Endothelial cell of umbilical vein (primary cell): ENCODE data around the gene SGMS2. TPM values are rescaled to one million over a fixed set of nuclear protein-coding genes. Genes with fewer than 3 reads are reported as not detected.

Source experiments
- BruUV-seq: library from RNA; stranded (reverse); fragments of 400-500 nt; replicated peaks from 2 replicates; lab custom pipeline; 2021; lab: Mats Ljungman, UMichigan
- CTCF ChIA-PET: fragments of 300-600, 350-600 bp; sonication (Branson Sonifier 250); formaldehyde crosslinking; loops from one replicate; lab custom pipeline; 2021; ENCODE audit warnings: antibody characterized with exemption, inconsistent platforms; lab: Charles Lee
- POLR2A ChIA-PET: fragments of 300-600, 350-600 bp; sonication (Branson Sonifier 250); formaldehyde crosslinking; loops from one replicate; lab custom pipeline; 2021; ENCODE audit warnings: antibody characterized with exemption, inconsistent platforms; lab: Charles Lee
- DNase-seq: peaks from one replicate; pipeline ENCODE4 v3.0.0-alpha.2; 2011; ENCODE audit warnings: low read depth, low spot score
- FAIRE-seq: peaks from 2 replicates; lab custom pipeline; 2011; peaks lifted over from hg19 to GRCh38; lab: Jason Lieb, UNC
- H2AFZ ChIP-seq: 2 replicates; pipeline ENCODE4 v1.6.0; 2012; ENCODE audit warnings: low read depth, low read length, control low read depth, inconsistent platforms
- H3K27ac ChIP-seq: 2 replicates; pipeline ENCODE4 v1.5.1; 2011; ENCODE audit warnings: low read depth, mild to moderate bottlenecking, control low read depth, low read length, moderate library complexity; ENCODE audit not compliant: insufficient read depth
- H3K27me3 ChIP-seq, 2 experiments: 2 replicates each; pipeline versions ENCODE4 v1.6.0 to v1.6.1; 2011; ENCODE audit warnings: low read length in 2 of 2, mixed read lengths in 1 of 2; ENCODE audit not compliant: control insufficient read depth in 2 of 2, insufficient read depth in 2 of 2
- H3K36me3 ChIP-seq, 2 experiments: 2 replicates in 1 of 2; 3 replicates in 1 of 2; pipeline ENCODE4 v1.5.1; 2011; ENCODE audit warnings: low read length in 2 of 2, mild to moderate bottlenecking in 1 of 2, moderate library complexity in 1 of 2; ENCODE audit not compliant: control insufficient read depth in 2 of 2, insufficient read depth in 2 of 2; ENCODE audit errors: extremely low read depth in 1 of 2
- H3K4me1 ChIP-seq: 3 replicates; pipeline ENCODE4 v1.5.1; 2011; ENCODE audit warnings: mild to moderate bottlenecking, low read length; ENCODE audit not compliant: control insufficient read depth, insufficient read depth; ENCODE audit errors: extremely low read depth
- H3K4me2 ChIP-seq: 2 replicates; pipeline ENCODE4 v1.6.1; 2011; ENCODE audit warnings: low read length, control low read depth, mixed read lengths; ENCODE audit not compliant: insufficient read depth
- H3K4me3 ChIP-seq, 3 experiments: fragments of 200-600 bp in 1 of 3; sonication (generic), shearing (Covaris generic) in 1 of 3; replicated peaks in 1 of 3; 2 replicates each; pipeline ENCODE4 v1.5.1; 2011 to 2016; ENCODE audit warnings: control low read depth in 3 of 3, low read length in 3 of 3, mild to moderate bottlenecking in 2 of 3, inconsistent platforms in 1 of 3, low read depth in 1 of 3, moderate library complexity in 1 of 3; ENCODE audit not compliant: insufficient read depth in 1 of 3
- H3K79me2 ChIP-seq: 2 replicates; pipeline ENCODE4 v1.6.0; 2012; ENCODE audit warnings: low read length, inconsistent platforms; ENCODE audit not compliant: control insufficient read depth, insufficient read depth
- H3K9ac ChIP-seq: replicated peaks from 2 replicates; pipeline ENCODE3; 2011; ENCODE audit warnings: low read length, control low read depth; ENCODE audit not compliant: insufficient read depth; ENCODE audit errors: extremely low read depth
- H3K9me1 ChIP-seq: replicated peaks from 3 replicates; pipeline ENCODE4 v1.6.0; 2011; ENCODE audit warnings: mild to moderate bottlenecking, low read length; ENCODE audit not compliant: control insufficient read depth, insufficient read depth; ENCODE audit errors: extremely low read depth
- H3K9me3 ChIP-seq: replicated peaks from 2 replicates; pipeline ENCODE4 v1.5.1; 2012; ENCODE audit warnings: low read length, inconsistent platforms; ENCODE audit not compliant: control insufficient read depth, insufficient read depth
- H4K20me1 ChIP-seq: replicated peaks from 2 replicates; pipeline ENCODE3; 2011; ENCODE audit warnings: mild to moderate bottlenecking, low read length; ENCODE audit not compliant: control insufficient read depth, insufficient read depth; ENCODE audit errors: extremely low read depth
- EZH2 ChIP-seq: IDR thresholded peaks from 2 replicates; pipeline ENCODE4 v1.6.1; 2012; ENCODE audit warnings: borderline replicate concordance, low read depth, mild to moderate bottlenecking, moderate library complexity, low read length, inconsistent platforms; ENCODE audit not compliant: severe bottlenecking
- FOS ChIP-seq: IDR thresholded peaks from 2 replicates; pipeline ENCODE4 v1.6.1; 2011; ENCODE audit warnings: mild to moderate bottlenecking, low read length, moderate library complexity, borderline replicate concordance; ENCODE audit not compliant: insufficient read depth
- GATA2 ChIP-seq: IDR thresholded peaks from 2 replicates; pipeline ENCODE4 v1.7.0; 2011; ENCODE audit warnings: low read depth, mild to moderate bottlenecking, moderate library complexity, mixed read lengths, low read length; ENCODE audit not compliant: insufficient read length, insufficient read depth
- MYC ChIP-seq: IDR thresholded peaks from one replicate; pipeline ENCODE4 v1.6.1; 2011; ENCODE audit warnings: mild to moderate bottlenecking, low read depth, low read length
- POLR2A ChIP-seq: IDR thresholded peaks from 2 replicates; pipeline ENCODE4 v1.6.1; 2012; ENCODE audit warnings: low read depth, mild to moderate bottlenecking, control low read depth, low read length
- POLR2AphosphoS5 ChIP-seq: IDR thresholded peaks from 2 replicates; pipeline ENCODE4 v1.6.1; 2012; ENCODE audit warnings: low read depth, mild to moderate bottlenecking, control low read depth, low read length, moderate library complexity; ENCODE audit not compliant: insufficient read depth
- dilution Hi-C: fragments of 300-500 bp; cut with MboI; formaldehyde crosslinking; loops from one replicate; pipeline ENCODE4 v1.15.0; 2019; ENCODE audit warnings: low sequenced_read_pairs; ENCODE audit not compliant: extremely low pct_ligation_motif_present
- intact Hi-C: fragments of 100-400 bp; cut with micrococcal nuclease; formaldehyde crosslinking; loops from one replicate; pipeline ENCODE4 v1.10.0; 2022
- polyA plus RNA-seq, 4 experiments: library from polyadenylated mRNA; depleted of rRNA in 3 of 4; stranded (reverse) in 3 of 4; unstranded in 1 of 4; fragments of >200 nt; gene quantifications; 2 replicates each; pipeline versions ENCODE4 v1.2.1 to v1.2.3, GENCODE V29; 2011 to 2012; ENCODE audit warnings: missing spikeins in 1 of 4
- total RNA-seq: library from RNA; stranded (reverse); gene quantifications from 2 replicates; pipeline ENCODE4 v1.2.3, GENCODE V29; 2021
- TF ChIP-seq, protein P1 (sequence below), 2 donors: IDR thresholded peaks; 1 replicate in 1 of 2; 2 replicates in 1 of 2; pipeline ENCODE4 v1.5.1; 2011; ENCODE audit warnings: low read length in 2 of 2, mild to moderate bottlenecking in 2 of 2, moderate library complexity in 2 of 2, control low read depth in 1 of 2, inconsistent platforms in 1 of 2, low read depth in 1 of 2; ENCODE audit not compliant: insufficient read depth in 1 of 2; ENCODE audit errors: extremely low read depth in 1 of 2
- TF ChIP-seq, protein P2 (sequence below): IDR thresholded peaks from 2 replicates; pipeline ENCODE4 v1.6.1; 2011; ENCODE audit not compliant: insufficient read depth, insufficient read length

The SGMS2 gene
- total and polyA plus RNA-seq, 2 donors (not counting 3 experiments of a cell fraction or from before 2014, with no cell fraction given): 33.0 to 33.2 TPM

DNA sequence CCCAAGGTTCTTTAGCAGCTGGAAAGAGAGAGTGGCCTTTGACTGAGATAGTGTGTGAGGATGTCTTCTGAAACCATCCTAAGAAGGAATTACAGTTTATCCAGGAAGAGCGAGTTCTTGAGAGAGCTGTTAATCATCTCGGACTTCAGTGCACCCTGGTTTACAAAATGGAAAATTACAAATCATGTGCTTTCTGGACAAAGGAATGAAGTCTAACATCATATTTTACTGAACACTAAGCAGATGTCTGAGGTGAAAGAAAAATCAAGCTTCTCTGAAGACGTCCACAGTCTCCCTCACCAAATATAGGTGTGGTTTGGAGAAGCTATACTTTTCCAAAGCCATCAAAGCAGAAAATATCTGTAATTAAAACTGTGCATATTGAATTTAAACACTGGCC is 75.8 kb downstream of the SGMS2 start:
- Histone ChIP-seq H2AFZ (no peak overlapping the region), H3K4me2 (no peak overlapping the region), H3K4me1 (peaks cover 22% of the 10 kb centered on the region), H4K20me1 (no peaks in the 10 kb centered on the region), H3K36me3 (no peaks in the 10 kb centered on the region), H3K4me3 (no peak overlapping the region), H3K27me3 (no peaks in the 10 kb centered on the region), H3K27ac (no peak overlapping the region), H3K79me2 (peaks cover 15% of the 10 kb centered on the region), H3K9me1 (no peaks in the 10 kb centered on the region), H3K9ac (no peak overlapping the region), H3K9me3 (no peaks in the 10 kb centered on the region)
- ChIA-PET POLR2A (no interaction called here), CTCF (interaction anchor here (0.9 to 2.3 kb wide), 5 partner anchors 12 to 142 kb away, joined by 3 to 9 read pairs (median 3); no protein-coding TSS in a partner anchor)
- no TSS peak for BruUV-seq
- intact Hi-C loops: no loop called here
- FAIRE-seq: no peak
- TF ChIP-seq POLR2AphosphoS5: no peak
- no peak for TF ChIP-seq MYC
- no peak for TF ChIP-seq EZH2
- no peak for TF ChIP-seq FOS
- TF ChIP-seq, protein P1, sequence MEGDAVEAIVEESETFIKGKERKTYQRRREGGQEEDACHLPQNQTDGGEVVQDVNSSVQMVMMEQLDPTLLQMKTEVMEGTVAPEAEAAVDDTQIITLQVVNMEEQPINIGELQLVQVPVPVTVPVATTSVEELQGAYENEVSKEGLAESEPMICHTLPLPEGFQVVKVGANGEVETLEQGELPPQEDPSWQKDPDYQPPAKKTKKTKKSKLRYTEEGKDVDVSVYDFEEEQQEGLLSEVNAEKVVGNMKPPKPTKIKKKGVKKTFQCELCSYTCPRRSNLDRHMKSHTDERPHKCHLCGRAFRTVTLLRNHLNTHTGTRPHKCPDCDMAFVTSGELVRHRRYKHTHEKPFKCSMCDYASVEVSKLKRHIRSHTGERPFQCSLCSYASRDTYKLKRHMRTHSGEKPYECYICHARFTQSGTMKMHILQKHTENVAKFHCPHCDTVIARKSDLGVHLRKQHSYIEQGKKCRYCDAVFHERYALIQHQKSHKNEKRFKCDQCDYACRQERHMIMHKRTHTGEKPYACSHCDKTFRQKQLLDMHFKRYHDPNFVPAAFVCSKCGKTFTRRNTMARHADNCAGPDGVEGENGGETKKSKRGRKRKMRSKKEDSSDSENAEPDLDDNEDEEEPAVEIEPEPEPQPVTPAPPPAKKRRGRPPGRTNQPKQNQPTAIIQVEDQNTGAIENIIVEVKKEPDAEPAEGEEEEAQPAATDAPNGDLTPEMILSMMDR (IDR thresholded peaks at IDR 0.05; ENCODE audit: extremely low read depth in 1 of 2, insufficient read depth in 1 of 2, low read depth in 1 of 2, low read length in 2 of 2): no peak
- TF ChIP-seq, protein P2, sequence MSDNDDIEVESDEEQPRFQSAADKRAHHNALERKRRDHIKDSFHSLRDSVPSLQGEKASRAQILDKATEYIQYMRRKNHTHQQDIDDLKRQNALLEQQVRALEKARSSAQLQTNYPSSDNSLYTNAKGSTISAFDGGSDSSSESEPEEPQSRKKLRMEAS: no peak
- no peak for TF ChIP-seq GATA2
- no peak for TF ChIP-seq POLR2A
- dilution Hi-C loops: no loop called here
- no peak for DNase-seq
